HepG2 (cell line): ENCODE measurements around the gene RTP2. TPM values are rescaled to one million over a fixed set of nuclear protein-coding genes. Genes with fewer than 3 reads are reported as not detected.
A peak's percentile ranks its signal among the peaks of the same experiment; 100 is the strongest.

Experiments
- ATF5 ChIP-seq: sonication (generic); formaldehyde crosslinking; IDR thresholded peaks from 2 replicates; pipeline ENCODE4 v1.4.0; 2020; ENCODE audit warnings: mild to moderate bottlenecking, low read depth, missing genetic modification reagents
- EHMT2 ChIP-seq: fragments of 200-600 bp; sonication (generic); IDR thresholded peaks from 2 replicates; pipeline ENCODE4 v1.7.0; 2017; ENCODE audit warnings: antibody characterized with exemption, low read depth, low read length, borderline replicate concordance
- HMGXB4 ChIP-seq, 2 experiments: sonication (generic) in 1 of 2; formaldehyde crosslinking in 1 of 2; IDR thresholded peaks; 2 replicates each; pipeline versions ENCODE4 v1.4.0 to v1.6.1; 2018 to 2020; ENCODE audit warnings: missing genetic modification reagents in 2 of 2, borderline replicate concordance in 1 of 2, low read depth in 1 of 2, mild to moderate bottlenecking in 1 of 2, missing biosample characterization in 1 of 2
- HNF1B ChIP-seq: sonication (generic); formaldehyde crosslinking; IDR thresholded peaks from 2 replicates; pipeline ENCODE4 v1.5.1; 2020; ENCODE audit warnings: mild to moderate bottlenecking, moderate library complexity, missing genetic modification reagents
- HOMEZ ChIP-seq: IDR thresholded peaks from 2 replicates; pipeline ENCODE4 v1.6.1; 2016; ENCODE audit warnings: low read depth
- MLLT10 ChIP-seq: sonication (generic); formaldehyde crosslinking; IDR thresholded peaks from 2 replicates; pipeline ENCODE4 v1.4.0; 2020; ENCODE audit warnings: missing genetic modification reagents
- PAF1 ChIP-seq: IDR thresholded peaks from 2 replicates; pipeline ENCODE4 v1.6.1; 2016; ENCODE audit warnings: missing genetic modification reagents, missing compliant biosample characterization
- PRMT3 ChIP-seq: sonication (generic); formaldehyde crosslinking; IDR thresholded peaks from 2 replicates; pipeline ENCODE4 v1.8.1; 2022; ENCODE audit warnings: low read depth, mild to moderate bottlenecking, moderate library complexity, missing genetic modification reagents, borderline replicate concordance
- TAF1 ChIP-seq: sonication (generic); formaldehyde crosslinking; IDR thresholded peaks from 2 replicates; pipeline ENCODE4 v1.4.0; 2020; ENCODE audit warnings: missing genetic modification reagents
- TFDP2 ChIP-seq: sonication (generic); formaldehyde crosslinking; IDR thresholded peaks from 2 replicates; pipeline ENCODE4 v1.4.0; 2020; ENCODE audit warnings: missing genetic modification reagents
- TFE3 ChIP-seq: IDR thresholded peaks from 2 replicates; pipeline ENCODE4 v1.6.1; 2016
- ZNF292 ChIP-seq: sonication (generic); formaldehyde crosslinking; IDR thresholded peaks from 2 replicates; pipeline ENCODE4 v1.8.1; 2022; ENCODE audit warnings: mild to moderate bottlenecking, low read depth, missing genetic modification reagents, borderline replicate concordance
- ZNF687 ChIP-seq: sonication (generic); formaldehyde crosslinking; IDR thresholded peaks from 2 replicates; pipeline ENCODE4 v1.5.1; 2020; ENCODE audit warnings: mild to moderate bottlenecking, missing genetic modification reagents, moderate library complexity
- polyA plus RNA-seq, 8 experiments: library from polyadenylated mRNA; depleted of rRNA in 3 of 8; stranded (reverse) in 7 of 8; unstranded in 1 of 8; fragments of >200 nt; fragmentation: Illumina TruSeq in 4 of 8; extraction: Trizol in 4 of 8; gene quantifications; 2 replicates each; pipeline versions ENCODE4 v1.2.1 to v1.2.3, GENCODE V29; 2011 to 2016; ENCODE audit warnings: low read depth in 4 of 8, missing spikeins in 1 of 8, mixed read lengths in 1 of 8; ENCODE audit not compliant: insufficient read depth in 1 of 8
- total RNA-seq, 5 experiments: library from RNA; depleted of rRNA; stranded (reverse); fragments of >200 nt; fragmentation: Illumina TruSeq; extraction: Trizol; gene quantifications; 2 replicates each; pipeline ENCODE4 v1.2.3, GENCODE V29; 2016; ENCODE audit warnings: low read depth in 1 of 5

The RTP2 gene
- total and polyA plus RNA-seq, 2 of the 13 experiments (the other 11 are each of a cell fraction or from before 2014, with no cell fraction given) = not detected

- TF ChIP-seq PRMT3 (CRISPR knock-in tag) (no peak), ATF5 (CRISPR knock-in tag) (no peak), ZNF292 (CRISPR knock-in tag) (no peak), TAF1 (CRISPR knock-in tag) (peak; percentile 16), HNF1B (CRISPR knock-in tag) (0 out of 2 replicates have a peak, but pooled peaks have one; percentile 41), MLLT10 (CRISPR knock-in tag) (no peak), TFE3 (CRISPR knock-in tag) (no peak), HOMEZ (CRISPR knock-in tag) (no peak), EHMT2 (no peak), ZNF687 (CRISPR knock-in tag) (peak; percentile 58), TFDP2 (no peak), HMGXB4 (CRISPR knock-in tag; IDR thresholded peaks at IDR 0.05; ENCODE audit: borderline replicate concordance in 1 of 2, low read depth in 1 of 2) (peak; percentile 85 to 92; a peak in 3 of 4 replicates), PAF1 (CRISPR knock-in tag) (peak; percentile 54; the same call in 1 of the 2 replicates)
Observed at GRCh38 chr3:187740421-187741399, 38.4 kb upstream of the RTP2 start (continued).
